CD4-positive, alpha-beta T cell treated with Interleukin-15 for 1 hour (primary cell): ENCODE results near the gene PPP1R3E.
"Not testable (repeated sequence)": the region's sequence is repeated elsewhere in the genome, so short reads cannot be mapped to it uniquely, and the experiment has no call there.

ENCODE experiments used
- DNase-seq: peaks from one replicate; pipeline ENCODE4 v3.0.0-alpha.2; 2020

The PPP1R3E gene

GRCh38 chr14:23302290-23303225, at the start of gene PPP1R3E:
PPP1R3E (minus strand) TSS chr14:23302859; CDS start chr14:23302576, 283 bp downstream.
- peak; percentile 88 for DNase-seq

DNA sequence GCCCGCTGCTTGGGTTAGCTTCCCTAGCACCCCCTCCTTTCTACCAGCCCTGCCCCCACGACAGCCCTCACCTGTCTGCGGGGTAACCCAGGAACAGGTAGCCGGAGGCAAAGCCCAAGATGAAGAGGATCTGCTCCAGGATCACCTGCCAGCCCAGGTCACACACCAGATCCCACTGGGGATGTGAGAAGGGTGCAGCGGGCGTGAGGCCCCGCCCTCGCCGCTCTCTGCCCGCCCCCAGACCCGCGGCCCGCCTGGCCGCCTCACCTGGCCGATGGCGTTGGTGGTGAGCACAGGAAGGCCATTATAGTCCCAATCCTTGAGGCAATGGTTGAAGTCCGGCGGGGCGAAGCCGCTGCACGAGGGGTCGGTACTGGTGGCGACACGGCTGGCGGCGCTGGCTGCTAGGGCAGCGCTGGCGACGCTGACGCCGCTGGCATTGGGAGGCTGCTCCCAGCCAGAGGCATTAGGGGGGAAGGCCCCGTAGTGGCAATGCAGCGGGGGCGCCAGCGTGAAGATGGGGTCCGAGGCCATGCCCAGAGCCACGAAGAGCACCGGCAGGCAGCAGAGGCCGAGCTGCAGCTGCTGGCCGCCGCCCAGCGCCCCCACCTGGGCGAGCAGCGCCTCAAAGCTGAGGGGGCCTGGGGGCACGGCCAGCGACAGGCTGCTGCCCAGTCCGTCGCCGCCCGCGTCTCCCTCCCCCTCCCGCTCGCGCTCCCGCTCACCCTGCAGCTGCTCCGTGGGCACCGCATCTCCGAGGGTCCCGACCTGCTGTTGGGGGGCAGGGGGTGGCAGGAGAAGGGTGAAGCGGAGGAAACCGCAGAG, 49.2 kb upstream of the PPP1R3E start:
- DNase-seq = no peak

- DNase-seq = no peak
These were observed 46.6 kb upstream of the PPP1R3E start for GRCh38 chr14:23349156-23349845.

- no peak for DNase-seq
These were observed 45.6 kb upstream of the PPP1R3E start for GRCh38 chr14:23348297-23348655.

GRCh38 chr14:23347406-23348296, 45.0 kb upstream of the PPP1R3E start:
- DNase-seq = no peak

DNA sequence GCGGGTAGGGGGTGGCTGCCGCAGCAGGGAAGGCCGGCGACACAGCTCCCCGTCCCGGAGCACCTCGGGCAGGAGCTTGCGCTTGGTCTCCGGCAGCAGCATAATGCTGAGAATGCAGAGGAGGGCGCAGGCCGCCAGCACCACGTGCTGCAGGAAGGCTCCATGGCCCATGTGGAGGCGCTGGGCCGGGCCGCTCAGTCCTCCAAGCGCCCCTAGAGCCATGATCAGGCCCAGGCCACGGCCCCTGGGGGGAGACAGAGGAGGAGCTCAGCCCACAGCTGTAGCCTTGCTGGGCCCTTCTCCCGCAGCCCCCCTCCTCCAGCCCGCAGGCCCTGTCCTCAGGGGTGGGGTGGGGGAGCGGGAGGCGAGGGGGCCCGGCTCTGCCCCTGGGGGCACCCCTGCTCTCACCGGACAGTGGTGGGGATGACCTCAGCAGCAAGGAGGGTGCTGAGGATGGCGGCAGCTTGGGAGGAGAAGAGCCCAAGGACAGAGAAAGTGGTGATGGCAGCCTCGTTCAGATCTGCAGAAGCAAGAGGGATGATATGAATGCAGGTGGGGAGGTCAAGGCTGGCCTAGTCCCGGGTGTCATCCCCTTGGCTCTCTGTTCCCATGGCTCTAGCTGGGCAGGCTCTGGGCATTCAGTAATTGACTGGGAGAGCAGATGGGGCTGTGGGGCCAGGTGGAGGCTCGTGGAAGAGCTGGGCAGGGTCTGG, 44.2 kb upstream of the PPP1R3E start:
- DNase-seq = no peak

GRCh38 chr14:23345987-23346692, 43.5 kb upstream of the PPP1R3E start:
- DNase-seq = no peak

GRCh38 chr14:23344481-23344880, 41.8 kb upstream of the PPP1R3E start:
- DNase-seq = no peak

DNA sequence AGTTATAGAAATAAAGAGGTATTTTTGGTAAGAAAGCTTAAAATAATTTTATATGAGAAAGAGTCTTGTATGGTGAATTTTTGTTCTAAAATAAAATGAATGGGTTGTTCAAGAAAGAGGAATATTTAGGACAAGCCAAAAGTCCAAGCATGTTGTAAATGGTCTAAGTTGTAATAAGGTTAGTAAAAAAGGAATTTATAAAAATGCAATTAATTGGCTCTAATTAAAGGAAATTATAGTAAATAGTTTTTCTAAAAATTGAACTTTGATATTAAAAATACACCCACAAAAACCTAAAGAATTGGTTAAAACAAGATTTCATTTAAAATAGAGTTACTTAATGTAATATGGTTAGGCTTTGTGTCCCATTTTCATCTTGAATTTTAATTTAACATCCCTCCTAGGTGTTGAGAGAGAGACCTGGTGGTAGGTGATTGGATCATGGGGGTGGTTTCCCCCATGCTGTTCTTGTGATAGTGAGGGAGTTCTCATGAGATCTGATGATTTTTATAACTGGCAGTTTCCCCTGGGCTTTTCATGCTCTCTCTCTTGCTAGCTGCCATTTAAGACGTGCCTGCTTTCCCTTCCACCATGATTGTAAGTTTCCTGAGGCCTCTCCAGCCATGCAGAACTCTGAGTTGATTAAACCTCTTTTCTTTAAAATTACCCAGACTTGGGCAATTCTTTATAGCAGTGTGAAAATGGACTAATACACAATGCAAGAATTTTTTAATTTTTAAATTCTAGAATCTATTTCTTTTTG, 37.0 kb upstream of the PPP1R3E start:
- no peak for DNase-seq

GRCh38 chr14:23335623-23336022, 33.0 kb upstream of the PPP1R3E start:
- no peak for DNase-seq

GRCh38 chr14:23327947-23328744, 25.5 kb upstream of the PPP1R3E start:
- DNase-seq = peak; percentile 63

DNA sequence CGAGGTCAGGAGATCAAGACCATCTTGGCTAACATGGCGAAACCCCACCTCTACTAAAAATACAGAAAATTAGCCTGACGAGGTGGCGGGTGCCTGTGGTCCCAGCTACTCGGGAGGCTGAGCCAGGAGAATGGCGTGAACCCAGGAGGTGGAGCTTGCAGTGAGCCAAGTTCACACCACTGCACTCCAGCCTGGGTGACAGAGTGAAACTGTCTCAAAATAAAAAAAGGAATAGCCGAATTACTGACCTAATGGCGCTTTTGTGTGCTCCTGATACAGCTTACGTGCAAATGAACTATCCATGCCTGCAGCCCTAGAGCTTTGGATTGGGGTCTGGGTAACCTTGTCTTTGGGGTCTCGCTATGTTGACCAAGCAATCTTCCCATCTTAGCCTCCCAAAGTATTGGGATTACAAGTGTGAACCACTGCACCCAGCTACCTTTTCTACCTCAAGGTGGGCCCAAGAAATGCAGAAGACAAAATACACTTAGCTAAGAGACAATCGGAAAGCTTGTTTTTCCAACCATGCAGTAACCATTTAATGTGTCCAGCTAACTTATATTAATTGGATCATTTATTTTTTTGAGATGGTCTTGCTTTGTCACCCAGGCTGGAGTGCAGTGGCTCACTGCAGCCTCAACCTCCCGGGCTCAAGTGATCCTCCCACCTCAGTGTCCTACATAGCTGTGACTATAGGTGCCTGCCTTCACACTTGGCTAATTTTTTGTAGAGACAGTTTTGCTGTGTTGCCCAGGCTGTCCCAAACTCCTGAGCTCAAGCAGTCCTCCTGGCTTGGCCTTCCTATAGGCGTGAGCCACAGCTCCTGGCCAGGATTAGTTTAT, 24.1 kb upstream of the PPP1R3E start:
- no peak for DNase-seq

GRCh38 chr14:23325746-23326145, 23.1 kb upstream of the PPP1R3E start:
- DNase-seq = not testable (repeated sequence)

GRCh38 chr14:23324993-23325392, 22.3 kb upstream of the PPP1R3E start:
- no peak for DNase-seq

- no peak for DNase-seq
These were observed 21.8 kb upstream of the PPP1R3E start for GRCh38 chr14:23324455-23324846.

- DNase-seq = no peak
These were observed 21.3 kb upstream of the PPP1R3E start for GRCh38 chr14:23323838-23324454.
